ENCODE results near the gene PCED1B.
"Not testable (repeated sequence)": the region's sequence is repeated elsewhere in the genome, so short reads cannot be mapped to it uniquely, and the experiment has no call there.

The PCED1B gene

GRCh38 chr12:47273191-47273626 lies 193.8 kb downstream of the PCED1B start:
- no peaks in the 10 kb centered on the region for H3K27me3 ChIP-seq (ENCODE audit: control insufficient read depth in 1 of 2, insufficient read depth in 2 of 2, low read length in 2 of 2)
- H3K27ac ChIP-seq (ENCODE audit: low read depth, low read length) = no peak overlapping the region
- no peak overlapping the region for H3K4me3 ChIP-seq (ENCODE audit: low read depth in 1 of 2, low read length in 2 of 2)
- no peaks in the 10 kb centered on the region for H3K36me3 ChIP-seq (ENCODE audit: insufficient read depth, low read length)
- no peaks in the 10 kb centered on the region for H3K9me3 ChIP-seq (ENCODE audit: low read length)
- peaks cover 30% of the 10 kb centered on the region for H3K4me1 ChIP-seq (ENCODE audit: insufficient read depth, low read length)
- H3K9ac ChIP-seq (ENCODE audit: low read length) = no peak overlapping the region

- Histone ChIP-seq H3K36me3 (ENCODE audit: insufficient read depth, low read length) (no peaks in the 10 kb centered on the region), H3K27ac (ENCODE audit: low read depth, low read length) (no peak overlapping the region), H3K9ac (ENCODE audit: low read length) (no peak overlapping the region), H3K9me3 (ENCODE audit: low read length) (no peaks in the 10 kb centered on the region), H3K4me3 (ENCODE audit: low read depth in 1 of 2, low read length in 2 of 2) (no peak overlapping the region), H3K4me1 (ENCODE audit: insufficient read depth, low read length) (peaks cover 30% of the 10 kb centered on the region), H3K27me3 (ENCODE audit: control insufficient read depth in 1 of 2, insufficient read depth in 2 of 2, low read length in 2 of 2) (no peaks in the 10 kb centered on the region)
These were observed 195.3 kb downstream of the PCED1B start for GRCh38 chr12:47274760-47275159.

- Histone ChIP-seq H3K27me3 (ENCODE audit: control insufficient read depth in 1 of 2, insufficient read depth in 2 of 2, low read length in 2 of 2) (no peaks in the 10 kb centered on the region), H3K36me3 (ENCODE audit: insufficient read depth, low read length) (no peaks in the 10 kb centered on the region), H3K9ac (ENCODE audit: low read length) (no peak overlapping the region), H3K4me3 (ENCODE audit: low read depth in 1 of 2, low read length in 2 of 2) (no peak overlapping the region), H3K4me1 (ENCODE audit: insufficient read depth, low read length) (peaks cover 30% of the 10 kb centered on the region), H3K27ac (ENCODE audit: low read depth, low read length) (peak overlapping the region; percentile 48), H3K9me3 (ENCODE audit: low read length) (no peaks in the 10 kb centered on the region)
These were observed 196.8 kb downstream of the PCED1B start for GRCh38 chr12:47276253-47276620.

DNA sequence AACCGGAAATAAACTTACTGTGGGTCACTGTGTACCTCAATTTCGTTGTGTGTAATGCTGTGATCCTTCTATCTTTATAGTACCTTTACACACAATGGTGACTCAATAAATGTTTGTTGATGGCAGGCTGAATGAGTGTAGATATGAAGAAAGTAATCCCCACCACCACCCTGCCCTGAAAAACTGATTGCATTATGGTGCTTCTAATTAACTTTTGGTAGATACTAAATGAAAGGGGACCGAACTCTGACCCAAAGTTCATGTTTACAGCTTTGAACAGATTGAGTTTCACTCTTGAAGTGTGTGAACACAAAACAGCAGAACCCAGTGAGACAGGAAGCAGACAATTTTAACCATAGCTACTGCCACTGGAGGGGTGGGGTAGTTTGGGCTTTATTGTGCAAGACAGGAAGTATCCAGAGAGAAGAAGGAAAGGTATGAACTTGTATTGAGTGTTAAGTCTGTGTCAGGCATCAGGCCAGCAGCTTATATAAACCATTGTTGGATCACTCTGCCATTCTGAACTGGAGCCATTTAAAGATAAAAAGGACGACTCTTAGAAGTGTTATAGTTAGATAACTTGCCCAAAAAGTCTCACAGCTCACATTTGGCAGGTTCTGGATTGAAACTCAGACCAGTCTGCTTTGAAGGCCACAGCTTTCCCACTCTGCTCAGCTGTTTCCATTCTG lies 197.3 kb downstream of the PCED1B start:
- H3K36me3 ChIP-seq (ENCODE audit: insufficient read depth, low read length) = no peaks in the 10 kb centered on the region
- no peaks in the 10 kb centered on the region for H3K9me3 ChIP-seq (ENCODE audit: low read length)
- no peak overlapping the region for H3K9ac ChIP-seq (ENCODE audit: low read length)
- H3K4me3 ChIP-seq (ENCODE audit: low read depth in 1 of 2, low read length in 2 of 2) = no peak overlapping the region
- no peaks in the 10 kb centered on the region for H3K27me3 ChIP-seq (ENCODE audit: control insufficient read depth in 1 of 2, insufficient read depth in 2 of 2, low read length in 2 of 2)
- peaks cover 30% of the 10 kb centered on the region for H3K4me1 ChIP-seq (ENCODE audit: insufficient read depth, low read length)
- H3K27ac ChIP-seq (ENCODE audit: low read depth, low read length) = peak overlapping the region; percentile 48

GRCh38 chr12:47277972-47278448 lies 198.6 kb downstream of the PCED1B start:
- Histone ChIP-seq H3K4me3 (ENCODE audit: low read depth in 1 of 2, low read length in 2 of 2) (no peak overlapping the region), H3K9me3 (ENCODE audit: low read length) (no peaks in the 10 kb centered on the region), H3K27me3 (ENCODE audit: control insufficient read depth in 1 of 2, insufficient read depth in 2 of 2, low read length in 2 of 2) (no peaks in the 10 kb centered on the region), H3K27ac (ENCODE audit: low read depth, low read length) (no peak overlapping the region), H3K4me1 (ENCODE audit: insufficient read depth, low read length) (peaks cover 19% of the 10 kb centered on the region), H3K9ac (ENCODE audit: low read length) (no peak overlapping the region), H3K36me3 (ENCODE audit: insufficient read depth, low read length) (no peaks in the 10 kb centered on the region)

DNA sequence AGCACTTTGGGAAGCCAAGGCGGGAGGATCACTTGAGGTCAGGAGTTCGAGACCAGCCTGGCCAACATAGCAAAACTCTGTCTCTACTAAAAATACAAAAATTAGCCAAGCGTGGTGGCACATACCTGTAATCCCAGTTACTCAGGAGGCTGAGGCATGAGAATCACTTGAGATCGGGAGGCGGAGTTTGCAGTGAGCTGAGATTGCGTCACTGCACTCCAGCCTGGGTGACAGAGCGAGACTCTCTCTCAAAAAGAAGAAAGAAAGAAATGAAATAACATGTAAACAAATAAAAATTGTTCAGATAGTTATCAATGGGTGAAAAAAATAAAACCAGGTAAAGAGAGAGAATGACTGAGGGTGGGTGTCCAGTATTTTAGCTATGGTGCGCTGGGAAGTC lies 200.3 kb downstream of the PCED1B start:
- peaks cover 13% of the 10 kb centered on the region for H3K4me1 ChIP-seq (ENCODE audit: insufficient read depth, low read length)
- not testable (repeated sequence) for H3K27me3 ChIP-seq (ENCODE audit: control insufficient read depth in 1 of 2, insufficient read depth in 2 of 2, low read length in 2 of 2); H3K4me3 ChIP-seq (ENCODE audit: low read depth in 1 of 2, low read length in 2 of 2); H3K9ac ChIP-seq (ENCODE audit: low read length); H3K27ac ChIP-seq (ENCODE audit: low read depth, low read length); H3K9me3 ChIP-seq (ENCODE audit: low read length); H3K36me3 ChIP-seq (ENCODE audit: insufficient read depth, low read length)

- no peak overlapping the region for H3K27ac ChIP-seq (ENCODE audit: low read depth, low read length)
- no peaks in the 10 kb centered on the region for H3K36me3 ChIP-seq (ENCODE audit: insufficient read depth, low read length)
- no peaks in the 10 kb centered on the region for H3K27me3 ChIP-seq (ENCODE audit: control insufficient read depth in 1 of 2, insufficient read depth in 2 of 2, low read length in 2 of 2)
- H3K9me3 ChIP-seq (ENCODE audit: low read length) = no peaks in the 10 kb centered on the region
- no peak overlapping the region for H3K9ac ChIP-seq (ENCODE audit: low read length)
- H3K4me3 ChIP-seq (ENCODE audit: low read depth in 1 of 2, low read length in 2 of 2) = no peak overlapping the region
- peaks cover 13% of the 10 kb centered on the region for H3K4me1 ChIP-seq (ENCODE audit: insufficient read depth, low read length)
These were observed 201.3 kb downstream of the PCED1B start for GRCh38 chr12:47280543-47281300.

DNA sequence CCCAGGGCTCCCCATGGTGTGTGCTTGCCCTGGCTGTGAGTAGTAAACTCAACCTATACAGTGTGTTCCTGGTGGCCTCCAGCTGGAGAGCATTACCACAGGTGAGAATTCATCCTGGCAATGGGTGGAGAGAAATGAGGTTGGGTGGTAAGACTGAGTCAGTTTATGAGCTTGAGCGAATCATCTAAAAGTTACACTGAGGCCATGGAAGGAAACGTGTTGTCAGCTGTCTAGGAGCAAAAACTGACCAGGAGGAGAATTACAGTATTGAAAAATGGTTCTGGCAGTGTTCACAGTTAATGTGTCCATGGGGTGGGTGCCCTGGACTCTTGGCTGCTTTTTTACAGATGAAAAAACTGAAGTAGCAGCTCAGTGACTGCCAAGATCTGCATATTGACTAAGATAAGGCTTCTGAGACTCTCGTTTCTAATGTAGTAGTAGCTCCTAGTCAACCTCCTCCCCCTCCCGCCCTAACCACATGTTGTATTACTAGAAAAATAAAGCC lies 202.3 kb downstream of the PCED1B start:
- Histone ChIP-seq H3K27ac (ENCODE audit: low read depth, low read length) (no peak overlapping the region), H3K4me3 (ENCODE audit: low read depth in 1 of 2, low read length in 2 of 2) (no peak overlapping the region), H3K27me3 (ENCODE audit: control insufficient read depth in 1 of 2, insufficient read depth in 2 of 2, low read length in 2 of 2) (no peaks in the 10 kb centered on the region), H3K9ac (ENCODE audit: low read length) (no peak overlapping the region), H3K9me3 (ENCODE audit: low read length) (no peaks in the 10 kb centered on the region), H3K4me1 (ENCODE audit: insufficient read depth, low read length) (peaks cover 8% of the 10 kb centered on the region), H3K36me3 (ENCODE audit: insufficient read depth, low read length) (no peaks in the 10 kb centered on the region)

GRCh38 chr12:47282206-47282605 lies 202.8 kb downstream of the PCED1B start:
- Histone ChIP-seq H3K36me3 (ENCODE audit: insufficient read depth, low read length) (no peaks in the 10 kb centered on the region), H3K27me3 (ENCODE audit: control insufficient read depth in 1 of 2, insufficient read depth in 2 of 2, low read length in 2 of 2) (no peaks in the 10 kb centered on the region), H3K27ac (ENCODE audit: low read depth, low read length) (no peak overlapping the region), H3K9ac (ENCODE audit: low read length) (no peak overlapping the region), H3K4me3 (ENCODE audit: low read depth in 1 of 2, low read length in 2 of 2) (no peak overlapping the region), H3K4me1 (ENCODE audit: insufficient read depth, low read length) (peaks cover 3% of the 10 kb centered on the region), H3K9me3 (ENCODE audit: low read length) (no peaks in the 10 kb centered on the region)

Measured in muscle layer of colon (tissue), 2 donors.